Psoas muscle (tissue), 8 donors: ENCODE measurements around the gene AP2A2. TPM values are rescaled to one million over a fixed set of nuclear protein-coding genes. Genes with fewer than 3 reads are reported as not detected.
A peak's percentile ranks its signal among the peaks of the same experiment; 100 is the strongest.

Experiments
- ATAC-seq, 4 donors: fragments of 200-7000 bp; cut with Tn5 transposase; one replicate each; pipeline ENCODE4 v1.9.1; 2020; ENCODE audit warnings: moderate library complexity in 3 of 4, mild to moderate bottlenecking in 2 of 4
- DNase-seq, 2 donors: peaks; one replicate each; pipeline ENCODE4 v3.0.0-alpha.2; 2020
- H3K27ac ChIP-seq: fragments of 200-600 bp; one replicate; pipeline ENCODE4 v1.8.0; 2022
- H3K27me3 ChIP-seq, 3 donors: fragments of 200-600 bp in 1 of 3; one replicate each; pipeline versions ENCODE4 v1.6.1 to v1.8.0; 2013 to 2022; ENCODE audit warnings: low read length in 2 of 3, mild to moderate bottlenecking in 2 of 3, moderate library complexity in 1 of 3; ENCODE audit not compliant: insufficient read depth in 3 of 3
- H3K36me3 ChIP-seq, 2 donors: fragments of 200-600 bp in 1 of 2; one replicate each; pipeline versions ENCODE4 v1.6.1 to v1.8.0; 2013 to 2022; ENCODE audit warnings: low read depth in 1 of 2, mild to moderate bottlenecking in 1 of 2, moderate library complexity in 1 of 2; ENCODE audit not compliant: insufficient read depth in 1 of 2
- H3K4me1 ChIP-seq: fragments of 200-600 bp; one replicate; pipeline ENCODE4 v1.8.0; 2022
- H3K4me3 ChIP-seq: fragments of 200-600 bp; one replicate; pipeline ENCODE4 v1.8.0; 2022; ENCODE audit warnings: mild to moderate bottlenecking
- H3K9me3 ChIP-seq: fragments of 200-600 bp; one replicate; pipeline ENCODE4 v1.8.0; 2022
- CTCF ChIP-seq: fragments of 200-600 bp; IDR thresholded peaks from one replicate; pipeline ENCODE4 v1.8.0; 2022; ENCODE audit warnings: antibody characterized with exemption
- WGBS, 3 donors: extraction: QIAGEN DNeasy Blood & Tissue Kit; methylation state at CpG; one replicate each; pipeline versions ENCODE4 v1.1.6 to v1.1.7; 2013; 5-methylcytosine and 5-hydroxymethylcytosine counted together
- intact Hi-C, 2 donors: fragments of 100-400 bp; cut with DNase I; formaldehyde crosslinking; loops; one replicate each; pipeline versions ENCODE4 v1.11.0 to v1.14.2; 2022
- polyA plus RNA-seq, 3 donors: library from polyadenylated mRNA; stranded (reverse); fragments of 200-250 nt; gene quantifications; one replicate each; pipeline ENCODE4 v1.2.3, GENCODE V29; 2013
- total RNA-seq, 4 donors: library from RNA; stranded (reverse); fragmentation: NEBNext Ultra II Directional in 2 of 4; extraction: Animal tissue kit (Norgen Biotek cat#: 25700) in 2 of 4; gene quantifications; one replicate each; pipeline versions ENCODE4 v1.2.1 to v1.2.4, GENCODE V29; 2021 to 2023
- donor health status: healthy with polysubstance abuse.
- donor health status: DM: no; HTN: no; CAD: no; lungs with moderate emphysema.
- donor health status: Bipolar disorder and iron deficiency.
- donor health status: healthy.
- donor health status: DM: yes; HTN: yes; CAD: no.
- donor health status: DM: no; HTN: no; CAD: no.
- donor health status: DM: no; HTN: no; CAD: no.
- donor health status: DM: yes; HTN: yes; CAD: no.

Gene AP2A2
- total and polyA plus RNA-seq, 7 donors = 15.9 to 31.4 (median 26.5) TPM

GRCh38 chr11:991034-991433 lies 65.4 kb downstream of the AP2A2 start:
- 77 to 90% (median 87%) methylated on average over 12 of the region's 12 CpGs for WGBS, 3 donors
- intact Hi-C loops = no loop called here
- no peaks in the 10 kb centered on the region for H3K4me1 ChIP-seq
- no peaks in the 10 kb centered on the region for H3K27me3 ChIP-seq
- peaks cover 0 to 78% of the 10 kb centered on the region in 2 donors for H3K36me3 ChIP-seq
- H3K9me3 ChIP-seq = no peaks in the 10 kb centered on the region
- H3K27ac ChIP-seq = no peak overlapping the region
- DNase-seq (no peak), ATAC-seq (peak in 1 of 4 donors; percentile 10)
- no peak for TF ChIP-seq CTCF
- no peak overlapping the region for H3K4me3 ChIP-seq

- intact Hi-C loops = no loop called here
- H3K36me3 ChIP-seq = peaks cover 0 to 73% of the 10 kb centered on the region in 2 donors
- H3K27ac ChIP-seq = no peak overlapping the region
- ATAC-seq (peak in 1 of 4 donors; percentile 22), DNase-seq (no peak)
- no peaks in the 10 kb centered on the region for H3K4me1 ChIP-seq
- H3K9me3 ChIP-seq = no peaks in the 10 kb centered on the region
- TF ChIP-seq CTCF = no peak
- no peaks in the 10 kb centered on the region for H3K27me3 ChIP-seq
- no peak overlapping the region for H3K4me3 ChIP-seq
- WGBS, 3 donors = 82 to 85% (median 83%) methylated on average over 23 to 24 of the region's 24 CpGs
Measured at GRCh38 chr11:991711-992307, 66.1 kb downstream of the AP2A2 start.

- no peaks in the 10 kb centered on the region for H3K27me3 ChIP-seq
- intact Hi-C loops = no loop called here
- ATAC-seq (no peak), DNase-seq (no peak)
- H3K27ac ChIP-seq = no peak overlapping the region
- WGBS, 3 donors = 91 to 94% (median 93%) methylated on average over 14 to 16 of the region's 16 CpGs
- no peaks in the 10 kb centered on the region for H3K9me3 ChIP-seq
- no peak overlapping the region for H3K4me3 ChIP-seq
- no peak for TF ChIP-seq CTCF
- peaks cover 0 to 65% of the 10 kb centered on the region in 2 donors for H3K36me3 ChIP-seq
- H3K4me1 ChIP-seq = no peaks in the 10 kb centered on the region
Measured at GRCh38 chr11:992577-992976, 66.9 kb downstream of the AP2A2 start.

GRCh38 chr11:993632-994167 lies 68.0 kb downstream of the AP2A2 start:
- H3K27ac ChIP-seq = no peak overlapping the region
- no peaks in the 10 kb centered on the region for H3K27me3 ChIP-seq
- H3K36me3 ChIP-seq = peaks cover 0 to 54% of the 10 kb centered on the region in 2 donors
- H3K9me3 ChIP-seq = no peaks in the 10 kb centered on the region
- DNase-seq (no peak), ATAC-seq (no peak)
- intact Hi-C loops = no loop called here
- H3K4me3 ChIP-seq = no peak overlapping the region
- 92% methylated on average over 35 of the region's 35 CpGs for WGBS, 3 donors
- H3K4me1 ChIP-seq = no peaks in the 10 kb centered on the region
- TF ChIP-seq CTCF = no peak
